8988T (cell line): Measurements from ENCODE around the gene STAT4.

Experiments
- DNase-seq: peaks from one replicate; pipeline ENCODE4 v3.0.0; 2011

The STAT4 gene

DNA sequence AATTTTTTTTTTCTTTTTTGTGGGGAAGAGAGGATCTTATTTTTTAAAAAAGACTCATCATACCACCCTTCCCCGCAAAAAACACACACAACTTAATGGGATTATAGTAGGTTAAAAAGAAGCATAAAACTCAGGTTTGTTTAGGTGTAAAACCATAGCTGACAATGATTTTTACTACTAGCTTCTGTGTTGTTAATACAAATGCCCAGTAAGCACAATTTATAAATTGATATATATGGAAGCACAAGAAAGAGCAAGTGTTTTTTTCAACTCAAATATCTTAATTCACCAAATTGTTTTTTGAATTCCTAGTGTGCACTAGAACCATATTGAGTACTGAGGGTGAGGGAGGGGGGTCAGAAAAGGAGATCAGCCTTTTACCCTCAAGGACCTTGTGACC lies 7.0 kb downstream of the STAT4 start:
- DNase-seq: no peak

GRCh38 chr2:191128911-191129304 lies 21.9 kb downstream of the STAT4 start:
- DNase-seq: no peak

DNA sequence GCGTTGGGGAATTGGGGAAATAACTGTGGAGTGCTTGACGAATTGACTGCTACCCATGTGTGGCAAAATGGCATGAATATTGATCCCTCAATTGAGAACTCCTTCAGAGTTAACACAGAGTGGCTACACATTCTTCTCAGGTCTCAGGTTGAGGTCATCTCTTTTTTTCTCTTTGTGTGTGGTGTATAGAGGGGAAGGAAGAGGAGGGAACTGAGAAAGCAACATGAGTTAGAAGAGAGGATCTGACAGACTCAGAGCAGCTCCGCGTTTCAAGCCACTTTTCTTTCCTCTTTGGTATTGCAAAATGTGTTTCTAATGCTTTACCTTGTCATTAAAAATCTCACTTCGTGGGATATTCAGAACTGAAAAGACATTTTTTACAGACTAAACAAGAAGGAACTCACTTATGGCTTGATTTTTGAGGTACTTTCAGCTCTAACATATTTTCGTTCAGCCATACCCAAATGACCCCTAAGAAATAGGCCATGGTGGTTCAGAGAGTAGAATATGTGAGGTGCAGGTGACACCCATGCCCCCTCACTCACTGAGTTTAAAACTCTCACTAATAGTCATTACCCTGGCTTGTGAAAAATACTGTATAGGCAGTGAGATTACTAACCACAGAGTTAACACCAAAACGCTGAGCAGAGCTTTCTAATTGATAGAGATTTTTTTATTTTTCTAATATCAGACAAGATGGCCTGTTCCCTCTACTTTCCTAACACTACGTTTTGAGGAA lies 22.5 kb downstream of the STAT4 start:
- no peak for DNase-seq

GRCh38 chr2:191127235-191127634 lies 23.6 kb downstream of the STAT4 start:
- no peak for DNase-seq

DNA sequence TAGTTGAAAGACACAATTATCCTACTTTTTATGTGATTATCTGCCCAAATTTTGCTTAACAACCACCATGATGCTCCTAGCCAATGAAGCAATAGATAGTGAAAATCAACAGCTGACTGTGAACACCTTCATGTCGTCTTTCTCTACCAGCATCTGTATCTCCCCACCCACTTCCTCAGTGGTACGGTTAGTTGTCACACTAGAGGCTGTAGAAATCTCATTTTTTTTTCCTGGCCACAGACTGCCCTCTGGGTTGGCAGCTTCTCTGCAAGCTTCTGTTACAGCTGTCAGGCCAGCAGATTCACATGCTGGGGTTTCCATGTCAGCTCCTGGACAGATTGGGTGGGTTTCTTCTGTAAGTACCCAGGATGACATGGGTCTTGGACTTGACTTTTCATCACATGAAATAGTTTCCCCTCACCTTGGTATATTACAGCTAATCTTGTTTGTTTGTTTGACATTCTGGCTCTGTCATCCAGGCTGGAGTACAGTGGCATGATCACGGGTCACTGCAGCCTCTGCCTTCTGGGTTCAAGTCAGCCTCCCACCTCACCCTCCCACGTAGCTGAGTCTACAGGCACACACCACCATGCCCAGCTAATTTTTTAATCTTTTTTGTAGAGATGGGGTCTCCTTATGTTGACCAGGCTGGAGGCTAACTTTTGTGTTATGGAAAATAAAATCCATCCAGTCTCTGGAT lies 24.3 kb downstream of the STAT4 start:
- no peak for DNase-seq

DNA sequence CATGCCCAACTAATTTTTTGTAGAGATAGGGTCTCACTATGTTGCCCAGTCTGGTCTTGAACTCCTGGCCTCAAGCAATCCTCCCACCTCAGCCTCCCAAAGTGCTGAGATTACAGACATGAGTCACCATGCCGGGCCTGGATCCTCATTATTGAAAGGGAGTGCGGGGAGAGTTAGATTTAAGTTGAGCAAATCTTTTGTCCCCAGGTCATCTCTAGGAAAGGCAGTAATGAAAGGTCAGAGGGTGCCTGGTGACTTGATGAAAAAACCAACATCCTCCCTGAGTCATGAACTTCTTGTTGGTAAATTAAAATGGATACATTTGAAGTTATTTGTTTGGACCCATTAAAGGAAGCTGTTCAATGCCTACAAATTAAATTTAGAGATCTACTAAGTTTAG lies 25.1 kb downstream of the STAT4 start:
- no peak for DNase-seq

GRCh38 chr2:191122638-191123294 lies 28.0 kb downstream of the STAT4 start:
- no peak for DNase-seq

DNA sequence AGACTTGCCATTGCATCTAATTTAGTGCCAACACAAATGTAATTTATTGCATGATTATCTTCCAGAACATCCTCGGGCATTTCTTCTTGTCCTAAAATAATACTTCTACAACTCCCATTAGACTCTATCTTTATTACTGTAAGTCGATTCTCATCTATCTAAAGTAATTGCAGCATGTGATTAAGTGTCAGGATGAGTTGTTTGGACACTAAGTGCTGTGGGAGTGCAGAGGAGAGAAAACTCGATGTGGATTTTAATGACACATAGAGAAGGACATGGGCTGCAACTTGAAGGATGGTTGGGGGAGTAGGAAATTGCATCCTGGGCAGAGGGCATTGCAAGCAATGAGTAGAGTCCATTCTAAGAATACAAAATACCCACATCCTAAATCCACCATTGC lies 33.5 kb downstream of the STAT4 start:
- DNase-seq: no peak

DNA sequence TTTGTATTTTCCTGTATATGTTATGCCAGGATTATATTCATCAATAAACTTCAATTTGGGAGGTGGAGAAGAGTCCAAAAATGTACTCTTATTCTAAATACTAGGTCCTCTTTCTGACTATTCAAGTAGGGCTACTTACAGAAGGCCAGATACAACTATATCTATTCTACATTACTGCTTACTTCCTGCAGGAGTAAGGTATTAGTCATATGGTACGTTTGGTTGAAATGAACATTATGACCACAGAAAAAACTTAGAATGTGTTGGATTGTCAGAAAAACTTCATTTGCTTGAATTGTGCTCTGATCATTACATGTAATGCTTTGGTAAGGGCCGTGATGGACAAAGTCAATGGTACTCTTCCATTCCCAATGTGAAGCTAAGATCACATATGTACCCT lies 35.0 kb downstream of the STAT4 start:
- no peak for DNase-seq

- DNase-seq: no peak
Measured at GRCh38 chr2:191115391-191115790, 35.4 kb downstream of the STAT4 start.

- DNase-seq: no peak
Measured at GRCh38 chr2:191114403-191114886, 36.3 kb downstream of the STAT4 start.

- no peak for DNase-seq
Measured at GRCh38 chr2:191113761-191114160, 37.0 kb downstream of the STAT4 start.

- no peak for DNase-seq
Measured at GRCh38 chr2:191112448-191112901, 38.3 kb downstream of the STAT4 start.

DNA sequence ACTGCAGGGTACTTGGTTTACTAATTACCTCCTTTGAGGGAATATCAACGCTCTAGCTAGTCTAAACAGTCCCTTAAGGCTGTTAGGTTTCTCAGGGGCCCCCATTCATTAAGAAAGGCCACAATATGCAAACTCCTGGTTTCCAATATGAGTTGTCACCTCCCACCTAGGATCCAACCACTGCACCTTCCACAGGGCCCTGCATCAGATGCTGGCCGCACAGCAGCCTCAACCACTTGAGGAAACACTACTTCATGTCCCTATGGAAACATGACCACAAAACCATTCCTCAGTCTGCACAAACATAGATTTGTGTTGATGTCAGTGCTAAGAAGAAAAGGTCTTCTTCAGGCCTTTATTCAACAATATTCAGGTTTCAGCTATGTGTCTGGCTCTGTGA lies 40.9 kb downstream of the STAT4 start:
- no peak for DNase-seq

- no peak for DNase-seq
Measured at GRCh38 chr2:191108331-191108730, 42.5 kb downstream of the STAT4 start.

DNA sequence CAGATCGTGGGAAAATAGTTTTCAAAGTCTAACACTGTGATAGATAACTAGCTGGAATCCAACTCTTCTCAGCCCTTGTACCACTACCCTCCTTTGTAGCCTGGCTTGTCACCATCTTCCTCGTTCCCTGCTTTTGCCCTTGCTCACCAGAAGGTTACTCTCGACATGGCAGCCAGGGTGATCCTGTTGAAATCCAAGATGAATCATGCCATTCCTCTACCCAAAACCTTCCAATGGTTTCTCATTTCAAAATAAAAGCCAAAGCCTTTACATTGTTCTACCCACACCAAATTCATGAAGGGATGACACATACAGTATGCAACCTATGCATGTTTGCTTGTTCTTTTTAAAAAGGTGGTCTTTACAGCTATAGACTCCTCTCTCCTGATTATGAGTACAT lies 45.7 kb downstream of the STAT4 start:
- no peak for DNase-seq

DNA sequence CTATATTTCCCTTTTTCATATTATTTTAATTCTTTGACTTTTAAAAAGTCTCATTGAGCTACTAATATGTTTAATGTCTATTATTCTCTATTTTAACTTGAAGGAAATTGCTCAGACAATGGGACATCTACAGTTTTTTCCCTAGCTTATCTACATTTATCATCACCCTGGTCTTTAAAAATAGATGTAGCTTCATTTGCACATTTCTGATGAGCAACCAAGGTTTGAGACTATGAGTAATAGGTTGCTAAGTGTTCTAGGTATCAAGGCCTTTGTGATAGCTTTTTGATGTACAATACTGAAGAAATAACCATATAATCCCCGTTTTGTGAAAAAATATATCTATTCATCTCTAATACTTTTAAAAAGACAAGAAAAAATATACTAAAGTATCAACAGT lies 47.0 kb downstream of the STAT4 start:
- DNase-seq: no peak

GRCh38 chr2:191100216-191100615 lies 50.6 kb downstream of the STAT4 start:
- DNase-seq: no peak

- DNase-seq: no peak
Measured at GRCh38 chr2:191087311-191087710, 63.5 kb downstream of the STAT4 start.

DNA sequence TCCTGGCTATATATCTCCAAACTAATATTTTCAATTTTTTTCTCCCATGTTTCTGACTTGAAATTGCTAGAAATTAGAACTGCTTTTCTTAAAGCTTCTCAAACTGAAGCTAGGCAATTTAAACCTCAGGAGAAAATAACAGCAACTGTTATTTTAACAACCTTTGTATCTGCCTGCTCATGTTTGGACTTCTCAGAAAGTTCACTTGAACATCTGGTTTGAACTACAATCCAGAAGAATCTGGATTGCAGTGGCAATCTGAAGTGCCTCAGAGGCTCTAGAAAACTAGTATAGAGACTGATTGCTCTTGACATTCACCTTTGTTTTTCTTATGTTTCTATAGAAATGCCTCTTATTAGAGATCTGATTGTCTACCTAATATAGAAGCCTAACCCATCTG lies 64.1 kb downstream of the STAT4 start:
- no peak for DNase-seq

GRCh38 chr2:191083540-191083939 lies 67.3 kb downstream of the STAT4 start:
- DNase-seq: no peak

DNA sequence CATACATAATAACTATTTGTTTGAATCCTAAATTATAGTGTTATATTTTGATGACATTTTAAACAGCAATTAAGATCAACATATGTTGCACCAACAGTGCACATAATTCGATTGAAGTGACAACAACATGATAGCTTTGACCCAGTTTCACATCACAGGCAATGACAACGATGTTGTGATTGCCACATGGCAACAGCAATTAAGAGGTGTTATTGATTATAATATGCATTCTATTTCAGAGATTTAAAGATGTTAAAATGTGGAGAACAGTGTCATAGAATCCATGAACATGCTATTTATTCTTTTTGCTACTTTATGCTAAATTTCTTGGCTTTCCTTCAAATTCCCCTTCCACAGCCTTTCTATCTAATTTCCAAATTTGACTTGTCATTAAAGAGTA lies 68.5 kb downstream of the STAT4 start:
- DNase-seq: no peak

DNA sequence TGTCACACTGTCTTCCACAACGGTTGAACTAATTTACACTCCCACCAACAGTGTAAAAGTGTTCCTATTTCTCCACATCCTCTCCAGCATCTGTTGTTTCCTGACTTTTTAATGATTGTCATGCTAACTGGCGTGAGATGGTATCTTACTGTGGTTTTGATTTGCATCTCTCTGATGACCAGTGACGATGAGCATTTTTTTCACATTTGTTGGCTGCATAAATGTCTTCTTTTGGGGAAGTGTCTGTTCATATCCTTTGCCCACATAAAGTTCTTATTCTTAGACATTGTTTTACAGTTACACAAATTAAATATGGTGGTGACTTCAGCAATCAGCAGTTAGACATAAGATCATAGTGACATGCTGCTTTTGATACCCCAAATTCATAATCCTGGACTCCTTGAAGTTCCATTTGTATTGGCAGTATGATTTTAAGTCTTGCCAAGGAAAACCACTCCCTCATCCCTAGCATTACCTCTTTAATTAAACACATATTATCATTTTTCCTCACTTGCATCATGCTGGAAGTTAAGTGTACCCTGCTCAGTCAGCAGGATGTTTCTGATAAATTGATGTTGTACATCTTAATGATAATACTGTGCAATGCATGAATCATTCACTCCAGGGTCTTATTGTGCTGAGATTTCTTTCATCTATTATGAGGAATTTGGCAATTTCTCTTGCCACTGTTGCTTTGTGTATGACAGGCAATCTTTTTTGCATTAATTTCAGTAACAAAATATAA lies 69.2 kb downstream of the STAT4 start:
- no peak for DNase-seq
